Measurements from ENCODE around the gene KRT23.

The KRT23 gene, protein sequence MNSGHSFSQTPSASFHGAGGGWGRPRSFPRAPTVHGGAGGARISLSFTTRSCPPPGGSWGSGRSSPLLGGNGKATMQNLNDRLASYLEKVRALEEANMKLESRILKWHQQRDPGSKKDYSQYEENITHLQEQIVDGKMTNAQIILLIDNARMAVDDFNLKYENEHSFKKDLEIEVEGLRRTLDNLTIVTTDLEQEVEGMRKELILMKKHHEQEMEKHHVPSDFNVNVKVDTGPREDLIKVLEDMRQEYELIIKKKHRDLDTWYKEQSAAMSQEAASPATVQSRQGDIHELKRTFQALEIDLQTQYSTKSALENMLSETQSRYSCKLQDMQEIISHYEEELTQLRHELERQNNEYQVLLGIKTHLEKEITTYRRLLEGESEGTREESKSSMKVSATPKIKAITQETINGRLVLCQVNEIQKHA

DNA sequence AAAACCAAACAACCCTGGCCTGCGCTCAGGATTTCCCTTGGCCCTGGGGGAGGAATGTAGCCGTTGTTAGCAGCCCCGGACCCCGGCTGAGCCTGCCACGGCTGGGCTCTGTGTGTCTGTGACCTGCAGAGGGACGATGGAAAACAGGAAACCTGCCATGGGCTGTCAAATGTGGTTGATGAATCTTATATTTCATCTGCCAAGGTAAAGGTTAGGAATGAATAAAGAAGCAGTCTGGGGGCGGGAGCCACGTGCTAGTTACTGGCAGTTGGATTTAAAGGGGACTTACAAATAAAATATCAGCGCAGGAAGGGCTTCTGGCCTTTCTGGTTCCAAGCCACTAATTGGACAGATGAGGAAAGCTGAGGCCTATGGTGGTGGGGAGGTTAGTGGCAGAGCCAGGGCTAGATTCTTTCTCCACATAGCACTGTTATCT lies at the start of gene KRT23:
Gene KRT23 (minus strand): TSS at position 263 of the 436 bp plus-strand sequence. CDS start 1,043 bp downstream, outside the sequence.
- DNase-seq: no peak

DNA sequence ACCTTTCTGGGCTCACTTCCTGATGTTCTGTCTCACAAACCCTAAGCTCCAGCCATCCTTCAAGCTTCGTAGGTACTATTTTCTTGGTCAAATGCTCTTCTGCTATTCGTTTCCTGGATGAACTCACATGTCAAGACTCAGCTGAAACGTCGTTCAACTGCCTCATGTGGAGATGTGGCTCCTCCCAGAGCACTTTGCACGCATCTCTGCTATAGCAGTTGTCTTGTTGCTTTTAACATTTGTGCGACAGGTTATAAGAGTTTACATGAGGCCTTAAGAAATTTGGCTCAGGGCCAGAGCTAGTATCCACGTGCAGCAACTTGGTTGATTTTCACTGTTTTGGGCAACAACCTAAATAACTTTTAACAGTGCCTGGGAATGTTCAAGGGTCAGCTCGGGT lies 49.5 kb upstream of the KRT23 start:
- DNase-seq: no peak

- DNase-seq: no peak
Measured at GRCh38 chr17:40984226-40984625, 46.8 kb upstream of the KRT23 start, which contains the start of gene KRT40. TSS of gene KRT40 (minus strand) at chr17:40984326. CDS start at chr17:40984273, 53 bp downstream.

GRCh38 chr17:40981115-40981514 lies 43.7 kb upstream of the KRT23 start:
- no peak for DNase-seq

DNA sequence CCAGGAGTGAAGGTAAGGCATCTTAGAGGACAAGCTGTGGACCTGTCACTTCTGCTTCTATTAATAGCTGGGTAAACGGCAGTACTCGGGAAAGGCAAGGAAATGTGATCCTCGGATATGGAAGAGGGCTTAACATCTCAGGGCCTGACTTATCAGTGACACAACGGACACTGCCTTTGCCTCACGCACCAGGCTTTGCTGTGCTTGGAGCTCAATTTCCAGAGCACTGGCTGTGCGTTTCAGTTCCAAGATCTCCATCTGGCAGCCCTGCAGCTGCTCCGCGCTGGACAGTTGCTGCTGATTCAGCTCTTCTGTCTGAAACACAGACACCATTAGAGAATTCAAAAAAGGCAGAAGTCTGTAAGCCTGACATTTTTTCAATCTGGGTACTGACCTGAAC lies 43.1 kb upstream of the KRT23 start:
- DNase-seq: no peak

DNA sequence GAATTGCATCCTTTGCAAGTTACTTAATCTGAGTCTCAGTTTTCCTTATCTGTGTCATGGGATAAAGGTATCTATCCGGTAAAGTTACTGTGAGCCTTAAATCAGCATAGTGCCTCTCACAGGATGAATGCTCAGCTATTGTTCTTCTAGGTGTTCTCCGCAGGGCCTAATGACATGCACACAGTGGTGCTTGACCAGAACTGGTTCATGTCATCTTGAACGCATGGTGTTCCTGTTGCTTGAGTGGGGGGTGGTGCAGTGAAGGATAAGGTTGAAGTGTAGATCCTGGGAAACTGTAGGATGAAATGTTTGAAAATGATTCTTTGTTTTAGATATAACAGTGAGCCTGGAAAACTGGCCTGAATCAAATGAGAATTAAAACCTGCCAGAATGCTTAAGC lies 42.7 kb upstream of the KRT23 start:
- no peak for DNase-seq

DNA sequence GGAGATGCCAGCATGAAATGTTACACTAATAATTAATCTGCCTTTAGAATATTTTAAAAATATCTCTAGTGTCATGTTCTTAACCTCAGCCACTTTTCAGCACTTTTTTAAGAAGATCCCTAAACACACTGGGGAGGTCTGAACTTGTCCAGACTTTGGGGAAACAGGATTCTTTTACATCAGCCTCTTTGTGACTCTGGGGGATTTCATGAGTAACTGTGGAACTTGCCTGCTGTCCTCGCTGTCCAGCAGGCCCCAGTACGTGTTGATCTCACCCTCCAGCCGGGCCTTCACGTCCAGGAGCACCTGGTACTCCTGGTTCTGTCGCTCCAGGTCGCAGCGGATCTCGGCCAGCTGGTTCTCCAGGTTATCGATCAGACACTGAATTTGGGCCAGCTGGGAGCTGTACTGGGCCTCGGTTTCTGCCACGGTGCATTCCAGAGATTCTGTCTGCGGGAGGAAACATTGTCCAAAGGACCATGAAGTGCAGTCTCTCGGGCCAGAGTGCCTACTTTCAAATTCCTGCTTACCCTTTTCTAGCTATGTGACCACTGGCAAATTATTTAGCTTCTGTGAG lies 41.2 kb upstream of the KRT23 start:
- no peak for DNase-seq

GRCh38 chr17:40975516-40975915 lies 38.1 kb upstream of the KRT23 start:
- DNase-seq: no peak

GRCh38 chr17:40974366-40974765 lies 36.9 kb upstream of the KRT23 start:
- no peak for DNase-seq

GRCh38 chr17:40967582-40967981 lies 30.1 kb upstream of the KRT23 start:
- DNase-seq: no peak

DNA sequence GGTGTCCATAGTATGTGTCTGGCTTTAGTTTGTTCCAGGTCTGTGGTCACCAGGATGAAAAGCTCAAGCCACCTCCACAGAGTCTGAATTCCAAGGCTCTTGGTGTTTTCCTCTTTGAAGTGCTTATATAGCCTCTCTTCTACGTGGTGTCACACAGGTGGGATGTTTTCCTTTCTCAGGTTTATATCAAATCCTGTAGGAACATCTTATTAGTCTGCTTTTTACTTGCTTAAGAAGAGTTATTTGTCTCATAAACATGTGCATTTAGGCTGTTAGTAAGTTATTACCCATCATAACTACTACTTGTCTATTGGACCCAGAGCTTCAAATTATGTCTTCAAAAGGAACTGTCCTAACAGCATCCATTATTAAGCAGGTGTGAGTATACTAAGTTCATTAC lies 29.4 kb upstream of the KRT23 start, which contains the start of gene KRT39:
Gene KRT39 (minus strand): TSS at position 101 of the 400 bp plus-strand sequence. CDS start 92 bp downstream, at position 9.
- DNase-seq: no peak

- peak in 1 of 2 donors; percentile 23 for DNase-seq
Measured at GRCh38 chr17:40963838-40964237, 26.4 kb upstream of the KRT23 start.

GRCh38 chr17:40962059-40962561 lies 24.7 kb upstream of the KRT23 start:
- no peak for DNase-seq

- DNase-seq: no peak
Measured at GRCh38 chr17:40961591-40961990, 24.1 kb upstream of the KRT23 start.

DNA sequence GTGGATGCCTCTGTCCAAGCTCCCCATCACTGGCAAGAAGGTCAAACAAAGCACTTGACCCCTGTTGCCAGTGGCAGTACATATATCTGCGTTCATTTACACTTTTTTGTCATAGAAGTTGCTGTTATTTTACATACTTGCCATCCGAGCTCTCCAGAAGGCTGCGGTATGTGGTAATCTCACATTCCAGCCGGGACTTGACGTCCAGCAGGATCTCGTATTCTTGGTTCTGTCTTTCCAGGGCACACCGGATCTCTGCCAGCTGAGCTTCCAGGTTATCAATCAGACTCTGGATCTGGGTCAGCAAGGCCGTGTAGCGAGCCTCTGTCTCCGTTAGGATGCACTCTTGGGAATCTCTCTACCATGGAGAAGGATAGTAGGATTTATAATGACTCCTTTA lies 22.7 kb upstream of the KRT23 start:
- no peak for DNase-seq

DNA sequence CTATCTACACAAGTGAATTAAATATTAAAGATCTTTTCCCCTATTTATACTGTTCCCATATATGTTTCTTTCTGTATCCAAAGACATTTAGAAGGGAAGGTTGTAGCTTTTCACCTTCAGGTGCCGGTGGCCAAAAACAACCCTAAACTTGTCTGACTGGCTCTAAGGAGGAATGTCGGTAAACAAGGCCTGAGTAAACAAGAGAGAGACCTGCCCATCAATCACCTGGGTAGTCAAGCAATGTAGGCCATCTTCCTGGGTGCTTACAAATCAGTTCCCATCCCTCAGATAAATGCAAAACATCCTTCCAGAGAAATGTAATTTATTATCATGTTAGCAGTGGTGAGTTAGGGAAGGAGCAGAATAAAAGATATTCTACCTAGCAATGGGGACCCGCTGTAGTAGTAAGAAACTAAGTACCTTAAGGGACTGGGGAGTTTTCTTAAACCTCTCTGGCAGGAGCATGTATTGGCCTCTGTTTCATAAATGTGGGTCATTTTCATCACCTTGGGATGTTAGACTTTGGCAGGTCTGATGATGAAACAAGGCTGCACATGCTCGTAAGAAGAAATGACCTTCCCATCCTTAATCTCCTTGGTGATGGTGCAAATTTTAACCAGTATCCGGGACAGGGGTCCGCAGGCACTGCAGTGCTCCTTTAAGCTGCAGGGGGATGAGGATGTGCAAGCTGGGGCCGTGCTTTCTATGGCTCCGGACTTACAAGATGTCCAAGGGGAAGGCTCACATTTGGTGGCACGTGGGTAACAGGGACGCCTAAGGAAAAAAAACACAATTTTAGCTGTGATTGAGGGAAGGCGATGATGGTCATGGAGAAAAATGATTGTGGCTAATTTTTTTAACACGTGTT lies 20.9 kb upstream of the KRT23 start:
- DNase-seq: no peak

DNA sequence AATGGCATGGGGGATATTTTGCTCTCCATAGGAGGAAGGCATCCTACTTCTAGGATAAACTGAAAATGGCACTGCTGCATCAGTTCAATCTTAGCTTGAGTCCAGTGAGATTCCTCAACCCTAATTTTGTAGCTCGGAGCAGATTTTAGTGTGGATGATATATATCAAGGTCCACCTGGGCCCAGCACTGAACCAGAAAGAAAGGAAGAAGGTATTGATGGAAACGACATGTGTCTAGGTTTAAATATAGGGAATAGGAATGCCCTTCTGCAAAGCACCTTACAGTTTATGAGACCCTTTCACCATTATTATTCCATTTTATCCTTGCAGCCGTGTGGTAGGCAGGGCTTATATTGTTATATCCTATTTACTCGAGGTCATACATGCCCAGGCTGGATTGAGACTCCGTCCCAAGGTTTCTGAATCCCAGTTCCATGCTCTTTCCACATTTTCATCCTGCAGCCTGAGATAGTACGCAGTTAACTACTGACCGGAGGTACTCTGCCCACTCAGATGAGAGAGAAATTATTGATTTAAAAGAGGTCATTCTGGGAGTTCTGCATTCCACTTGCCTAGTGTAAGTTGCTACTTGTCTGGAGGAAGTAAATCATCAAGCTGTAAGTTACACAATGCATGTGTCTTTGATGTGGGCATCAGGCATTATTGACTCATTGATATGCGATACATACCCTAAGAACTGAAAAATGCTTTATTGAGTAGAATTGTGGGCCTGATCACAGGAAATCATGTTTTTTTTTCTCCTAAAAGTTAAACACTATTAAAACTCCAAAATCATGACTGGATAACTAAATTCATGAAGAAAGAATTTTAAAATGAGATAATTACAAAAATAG lies 19.2 kb upstream of the KRT23 start:
- DNase-seq: peak; percentile 40 to 62

DNA sequence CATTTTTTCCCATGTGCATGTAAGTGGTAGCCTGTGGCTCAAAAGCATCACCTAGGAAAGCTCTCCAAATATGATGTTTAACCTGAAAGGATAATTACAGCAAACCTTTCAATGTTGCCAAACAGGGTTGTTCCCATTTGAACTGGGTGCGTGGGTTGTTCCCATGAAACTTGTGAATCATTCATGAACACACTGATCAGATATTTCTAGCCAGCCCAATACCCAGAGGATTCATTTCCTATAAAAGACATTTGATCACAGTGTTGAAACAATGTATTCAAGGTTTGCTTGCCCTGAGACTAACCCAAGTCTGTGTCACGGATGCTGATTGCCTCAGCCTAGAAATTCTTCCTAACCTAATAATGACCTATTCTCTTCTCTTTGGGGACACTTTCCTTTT lies 16.4 kb upstream of the KRT23 start:
- DNase-seq: peak; percentile 78 to 89

GRCh38 chr17:40952661-40953060 lies 15.2 kb upstream of the KRT23 start:
- DNase-seq: peak; percentile 84 to 91

DNA sequence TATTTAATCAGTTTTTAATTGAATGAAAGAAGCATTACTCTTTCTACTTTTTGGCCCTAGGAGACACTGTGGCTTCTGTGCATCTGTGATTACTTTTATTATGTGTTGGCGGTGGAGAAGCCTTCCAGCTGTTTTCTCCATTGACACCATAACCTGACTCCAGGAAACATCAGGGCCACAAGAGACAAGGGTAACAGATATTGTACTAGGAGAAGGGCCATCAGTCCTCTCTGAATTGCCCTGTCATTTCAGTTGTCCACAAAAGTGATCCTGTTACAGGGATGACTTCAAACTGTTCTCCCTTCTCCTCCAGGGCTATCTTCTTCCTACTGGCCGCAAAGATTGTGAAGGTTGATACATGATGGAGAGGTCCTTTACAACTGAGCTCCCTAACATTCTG lies 14.7 kb upstream of the KRT23 start:
- no peak for DNase-seq

GRCh38 chr17:40951011-40951622 lies 13.7 kb upstream of the KRT23 start:
- no peak for DNase-seq

- DNase-seq: no peak
Measured at GRCh38 chr17:40950176-40950575, 12.7 kb upstream of the KRT23 start.

Data from inflammatory macrophage treated with lipopolysaccharide for 1 hour (primary cell).